Stimulated activated CD8-positive, alpha-beta memory T cell treated with anti-CD3 and anti-CD28 coated beads, Interleukin-12 subunit alpha, Interleukin-12 subunit beta, amount 100 ng/mL, for 24 hours (primary cell): Measurements from ENCODE around the gene THRA.

Experiments
- DNase-seq: peaks from one replicate; pipeline ENCODE4 v3.0.0-alpha.2; 2020; ENCODE audit errors: extremely low read depth

THRA gene

GRCh38 chr17:40084477-40084876 is 21.7 kb downstream of the THRA start:
- no peak for DNase-seq

GRCh38 chr17:40086150-40087044 is 23.6 kb downstream of the THRA start:
- DNase-seq: no peak

GRCh38 chr17:40087049-40087794 is 24.5 kb downstream of the THRA start:
- no peak for DNase-seq

GRCh38 chr17:40087903-40088718 is 25.3 kb downstream of the THRA start:
- no peak for DNase-seq

GRCh38 chr17:40089077-40089895 is 26.5 kb downstream of the THRA start:
- no peak for DNase-seq

GRCh38 chr17:40090237-40091119 is 27.7 kb downstream of the THRA start:
- no peak for DNase-seq

- DNase-seq: no peak
Measured at GRCh38 chr17:40091691-40092397, 29.1 kb downstream of the THRA start.

- no peak for DNase-seq
Measured at GRCh38 chr17:40092581-40092980, 29.8 kb downstream of the THRA start.

GRCh38 chr17:40093005-40093579 is 30.3 kb downstream of the THRA start:
- no peak for DNase-seq

- DNase-seq: no peak
Measured at GRCh38 chr17:40093580-40094201, 30.9 kb downstream of the THRA start.

GRCh38 chr17:40094874-40095273 is 32.1 kb downstream of the THRA start:
- no peak for DNase-seq

GRCh38 chr17:40095351-40095943 is 32.7 kb downstream of the THRA start:
- no peak for DNase-seq

GRCh38 chr17:40095944-40096791 is 33.4 kb downstream of the THRA start:
- DNase-seq: peak; percentile 62

- DNase-seq: no peak
Measured at GRCh38 chr17:40097087-40097486, 34.3 kb downstream of the THRA start.

- no peak for DNase-seq
Measured at GRCh38 chr17:40097931-40098845, 35.4 kb downstream of the THRA start.
